GM18505 (cell line): Measurements from ENCODE around the gene AOC3.
"Not testable (repeated sequence)": the region's sequence is repeated elsewhere in the genome, so short reads cannot be mapped to it uniquely, and the experiment has no call there.

Experiments
- ATAC-seq: cut with Tn5 transposase; IDR thresholded peaks from one replicate; pipeline ENCODE4 v1.9.1; 2021; ENCODE audit not compliant: unreplicated experiment
- POLR2A ChIP-seq: IDR thresholded peaks from 4 replicates; pipeline ENCODE4 v1.6.1; 2011; ENCODE audit warnings: borderline replicate concordance; ENCODE audit not compliant: insufficient read depth, insufficient read length; ENCODE audit errors: extremely low read depth

The AOC3 gene

GRCh38 chr17:42866631-42867575 is 15.9 kb downstream of the AOC3 start:
- no peak for TF ChIP-seq POLR2A
- no peak for ATAC-seq

GRCh38 chr17:42867694-42868261 is 16.8 kb downstream of the AOC3 start:
- ATAC-seq, result not testable (repeated sequence)

- no peak for ATAC-seq
- TF ChIP-seq POLR2A, result no peak
Observed at GRCh38 chr17:42868338-42868737, 17.3 kb downstream of the AOC3 start.

DNA sequence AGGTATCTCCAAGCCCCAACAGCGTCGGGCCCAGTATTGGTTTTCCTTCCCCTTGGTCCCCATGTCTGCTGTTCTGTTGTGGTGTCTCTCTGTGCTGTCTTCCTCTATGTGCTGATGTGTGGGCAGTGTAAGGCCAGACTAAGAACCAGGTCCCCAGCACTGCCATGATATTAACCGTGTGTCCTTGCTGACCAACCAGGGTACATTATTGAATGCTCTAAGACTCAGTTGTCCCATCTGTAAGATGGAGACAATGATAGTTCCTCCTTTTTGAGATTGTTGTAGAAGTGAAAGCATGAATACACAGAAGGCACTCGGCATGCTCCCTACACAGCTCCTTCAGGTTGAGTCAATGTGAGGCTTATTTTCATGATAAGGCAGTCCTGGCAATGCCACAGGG is 20.6 kb downstream of the AOC3 start:
- ATAC-seq, result no peak
- no peak for TF ChIP-seq POLR2A

- TF ChIP-seq POLR2A, result no peak
- ATAC-seq, result no peak
Observed at GRCh38 chr17:42872251-42872965, 21.4 kb downstream of the AOC3 start.

DNA sequence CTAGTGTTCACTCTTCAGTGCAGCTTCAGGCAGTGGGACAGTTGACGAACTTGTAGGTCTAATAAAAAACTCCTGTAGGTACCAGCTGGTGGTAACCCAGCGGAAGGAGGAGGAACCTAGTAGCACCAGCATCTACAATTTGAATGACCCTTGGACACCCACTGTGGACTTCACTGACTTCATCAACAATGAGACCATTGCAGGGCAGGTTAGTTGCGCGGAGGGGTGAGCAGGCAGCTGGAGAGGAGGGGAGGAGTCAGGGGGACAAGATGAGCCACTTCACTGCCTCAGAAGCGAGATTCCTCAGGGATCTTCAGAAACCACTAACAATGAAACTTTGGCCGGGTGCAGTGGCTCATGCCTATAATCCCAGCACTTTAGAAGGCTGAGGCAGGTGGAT is 22.3 kb downstream of the AOC3 start:
- no peak for ATAC-seq
- no peak for TF ChIP-seq POLR2A

GRCh38 chr17:42873932-42874695 is 23.1 kb downstream of the AOC3 start:
- not testable (repeated sequence) for ATAC-seq

DNA sequence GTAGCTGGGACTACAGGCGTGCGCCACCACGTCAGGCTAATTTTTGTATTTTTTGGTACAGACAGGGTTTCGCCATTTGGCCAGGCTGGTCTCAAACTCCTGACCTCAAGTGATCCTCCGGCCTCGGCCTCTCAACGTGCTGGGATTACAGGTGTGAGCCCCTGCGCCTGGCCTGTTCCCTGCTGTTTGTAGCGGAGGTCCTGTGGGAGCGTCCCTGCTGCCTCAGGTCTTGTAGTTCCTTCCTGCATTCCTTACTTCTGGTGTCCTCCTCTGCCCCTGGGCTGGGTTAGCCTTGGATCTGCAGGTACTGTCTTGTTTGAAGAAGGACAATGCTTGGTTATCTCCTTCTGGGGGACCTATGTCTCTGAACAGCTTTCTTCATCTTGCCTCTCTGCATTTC is 26.0 kb downstream of the AOC3 start:
- TF ChIP-seq POLR2A, result no peak
- ATAC-seq, result no peak

DNA sequence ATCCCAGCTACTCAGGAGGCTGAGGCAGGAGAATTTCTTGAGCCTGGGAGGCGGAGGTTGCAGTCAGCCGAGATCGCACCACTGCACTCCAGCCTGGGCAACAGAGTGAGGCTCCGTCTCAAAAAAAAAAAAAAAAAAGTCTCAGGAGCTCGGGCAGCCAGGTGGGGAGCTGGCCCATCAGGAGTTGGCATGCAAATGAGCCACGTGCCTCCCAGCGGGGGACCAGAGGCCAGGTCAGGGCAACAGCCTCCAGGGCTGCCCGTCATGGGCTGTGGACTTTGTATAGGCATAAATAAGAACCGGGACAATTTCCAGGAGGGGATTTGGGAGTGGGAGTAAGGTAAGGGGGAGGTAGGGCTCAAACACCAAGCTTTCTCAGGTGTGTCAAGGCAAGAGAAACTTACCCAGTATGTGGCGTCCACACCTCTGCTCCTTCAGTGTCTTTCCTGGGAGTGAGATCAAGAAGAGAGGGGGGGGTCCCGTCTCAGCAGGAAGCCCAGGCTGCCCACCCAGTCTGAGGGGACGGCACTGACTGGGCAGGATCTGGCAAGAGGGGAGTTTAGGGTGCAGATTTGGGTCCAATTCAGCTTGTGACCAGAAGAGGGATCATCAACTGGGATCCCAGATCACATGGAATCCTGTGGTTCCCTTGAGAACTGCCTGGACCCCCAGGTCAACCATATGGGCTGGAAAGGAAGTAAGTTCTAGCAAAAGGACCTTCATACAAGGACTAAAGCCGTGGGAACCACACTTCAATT is 27.3 kb downstream of the AOC3 start:
- ATAC-seq, result no peak
- no peak for TF ChIP-seq POLR2A

- TF ChIP-seq POLR2A, result no peak
- no peak for ATAC-seq
Observed at GRCh38 chr17:42878924-42879595, 28.1 kb downstream of the AOC3 start.

DNA sequence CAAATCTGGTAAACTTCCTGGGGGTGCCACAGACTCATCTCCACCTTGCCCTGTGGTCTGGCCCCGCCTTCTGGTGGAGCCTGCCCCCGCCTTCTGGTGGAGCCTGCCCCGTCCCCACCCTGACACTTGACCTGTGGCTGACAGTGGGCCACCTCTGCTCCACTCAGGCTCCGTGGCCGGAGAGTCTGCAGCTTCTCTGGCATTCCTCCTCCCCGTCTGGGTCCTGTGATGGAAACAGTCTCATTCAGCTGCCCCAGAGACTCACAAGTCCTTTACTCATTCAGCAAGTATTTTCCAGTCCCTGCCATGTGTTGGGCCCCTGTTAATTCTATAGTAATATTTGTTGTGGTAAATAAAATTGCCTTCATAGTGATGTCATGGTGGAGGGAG is 28.6 kb downstream of the AOC3 start:
- no peak for ATAC-seq
- no peak for TF ChIP-seq POLR2A

- no peak for TF ChIP-seq POLR2A
- ATAC-seq, result no peak
Observed at GRCh38 chr17:42880776-42881310, 29.8 kb downstream of the AOC3 start.

GRCh38 chr17:42881706-42882105 is 30.7 kb downstream of the AOC3 start:
- ATAC-seq, result not testable (repeated sequence)
